ENCODE measurements around the gene SSR3. TPM values are rescaled to one million over a fixed set of nuclear protein-coding genes. Genes with fewer than 3 reads are reported as not detected.

The SSR3 gene
- total and polyA plus RNA-seq, 2 of the 13 experiments (the other 11 are each of a cell fraction or from before 2014, with no cell fraction given) = 229 to 325 TPM

DNA sequence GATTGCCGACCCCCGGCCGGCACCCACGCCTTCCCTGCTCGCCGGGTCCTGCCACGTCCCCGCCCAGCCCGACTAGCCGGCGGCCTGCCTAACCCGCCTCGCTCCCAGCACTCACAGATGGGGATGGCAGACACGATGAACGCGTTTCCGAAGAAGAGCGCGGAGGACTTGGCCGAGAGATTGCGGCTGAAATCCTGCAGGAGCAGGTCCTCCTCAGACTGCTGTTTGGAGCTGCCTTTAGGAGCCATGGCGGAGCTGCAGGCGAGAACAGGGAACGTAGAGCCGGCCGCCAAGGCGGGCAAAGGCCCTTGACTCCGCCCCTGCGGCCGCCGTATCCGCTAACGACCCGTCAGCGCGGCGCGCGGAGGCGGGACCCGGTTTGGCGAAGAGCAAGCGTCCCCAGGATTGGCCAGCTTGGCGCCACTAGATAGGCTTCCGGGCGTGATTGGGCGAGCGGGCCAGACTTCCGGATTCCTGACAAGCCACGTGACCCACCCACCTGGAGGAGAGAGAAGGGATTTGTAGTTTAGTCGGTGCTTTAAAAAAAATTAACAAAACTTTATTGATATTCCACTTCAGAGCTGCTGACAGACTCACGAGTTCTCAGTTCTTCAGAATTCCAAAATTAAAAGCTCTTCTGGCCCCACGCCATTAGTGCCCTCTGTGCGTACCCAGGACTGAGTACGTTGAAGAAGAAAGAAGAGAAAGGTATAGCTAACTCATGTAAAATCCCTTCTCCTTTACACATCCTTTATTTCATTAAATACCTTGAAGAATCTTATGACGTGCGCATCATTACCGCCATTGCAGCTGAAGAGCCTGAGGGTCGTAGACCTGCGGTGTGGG, at the start of gene SSR3 (continued):
- TF ChIP-seq, protein P1, sequence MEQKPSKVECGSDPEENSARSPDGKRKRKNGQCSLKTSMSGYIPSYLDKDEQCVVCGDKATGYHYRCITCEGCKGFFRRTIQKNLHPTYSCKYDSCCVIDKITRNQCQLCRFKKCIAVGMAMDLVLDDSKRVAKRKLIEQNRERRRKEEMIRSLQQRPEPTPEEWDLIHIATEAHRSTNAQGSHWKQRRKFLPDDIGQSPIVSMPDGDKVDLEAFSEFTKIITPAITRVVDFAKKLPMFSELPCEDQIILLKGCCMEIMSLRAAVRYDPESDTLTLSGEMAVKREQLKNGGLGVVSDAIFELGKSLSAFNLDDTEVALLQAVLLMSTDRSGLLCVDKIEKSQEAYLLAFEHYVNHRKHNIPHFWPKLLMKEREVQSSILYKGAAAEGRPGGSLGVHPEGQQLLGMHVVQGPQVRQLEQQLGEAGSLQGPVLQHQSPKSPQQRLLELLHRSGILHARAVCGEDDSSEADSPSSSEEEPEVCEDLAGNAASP (CRISPR knock-in tag; IDR thresholded peaks at IDR 0.05; ENCODE audit: borderline replicate concordance) = peak; percentile 47; the same call in 1 of the 2 replicates
- TF ChIP-seq JUN (CRISPR knock-in tag; IDR thresholded peaks at IDR 0.05) (no peak), GLI4 (CRISPR knock-in tag; IDR thresholded peaks at IDR 0.05; ENCODE audit: borderline replicate concordance) (no peak), SPEN (CRISPR knock-in tag; IDR thresholded peaks at IDR 0.05; ENCODE audit: low read depth) (peak; percentile 81), ARNT2 (CRISPR knock-in tag; IDR thresholded peaks at IDR 0.05; ENCODE audit: low read depth) (peak; percentile 61; the same call in 1 of the 2 replicates), ZNF619 (CRISPR knock-in tag; IDR thresholded peaks at IDR 0.05) (peak; percentile 51; the same call in 1 of the 2 replicates), TCF7L2 (IDR thresholded peaks at IDR 0.05; ENCODE audit: low read depth, low read length) (no peak), EP300 (IDR thresholded peaks at IDR 0.05; ENCODE audit: low read depth in 2 of 2, low read length in 2 of 2) (peak in 1 of 2 experiments; percentile 35; a peak in 2 of 4 replicates), EP300 (CRISPR knock-in tag; IDR thresholded peaks at IDR 0.05; ENCODE audit: borderline replicate concordance) (0 out of 2 replicates have a peak, but pooled peaks have one; percentile 3), RFXAP (CRISPR knock-in tag; IDR thresholded peaks at IDR 0.05; ENCODE audit: borderline replicate concordance) (peak; percentile 43; the same call in 1 of the 2 replicates), ZBTB8A (CRISPR knock-in tag; IDR thresholded peaks at IDR 0.05; ENCODE audit: borderline replicate concordance, low read depth) (no peak), MYC (CRISPR knock-in tag; IDR thresholded peaks at IDR 0.05; ENCODE audit: borderline replicate concordance) (peak; percentile 76; the same call in 1 of the 2 replicates)
- TF ChIP-seq, protein P2, sequence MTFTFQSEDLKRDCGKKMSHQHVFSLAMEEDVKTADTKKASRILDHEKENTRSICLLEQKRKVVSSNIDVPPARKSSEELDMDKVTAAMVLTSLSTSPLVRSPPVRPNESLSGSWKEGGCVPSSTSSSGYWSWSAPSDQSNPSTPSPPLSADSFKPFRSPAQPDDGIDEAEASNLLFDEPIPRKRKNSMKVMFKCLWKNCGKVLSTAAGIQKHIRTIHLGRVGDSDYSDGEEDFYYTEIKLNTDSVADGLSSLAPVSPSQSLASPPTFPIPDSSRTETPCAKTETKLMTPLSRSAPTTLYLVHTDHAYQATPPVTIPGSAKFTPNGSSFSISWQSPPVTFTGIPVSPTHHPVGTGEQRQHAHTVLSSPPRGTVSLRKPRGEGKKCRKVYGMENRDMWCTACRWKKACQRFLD (CRISPR knock-in tag; IDR thresholded peaks at IDR 0.05; ENCODE audit: borderline replicate concordance) = no peak
- TF ChIP-seq, protein P3, sequence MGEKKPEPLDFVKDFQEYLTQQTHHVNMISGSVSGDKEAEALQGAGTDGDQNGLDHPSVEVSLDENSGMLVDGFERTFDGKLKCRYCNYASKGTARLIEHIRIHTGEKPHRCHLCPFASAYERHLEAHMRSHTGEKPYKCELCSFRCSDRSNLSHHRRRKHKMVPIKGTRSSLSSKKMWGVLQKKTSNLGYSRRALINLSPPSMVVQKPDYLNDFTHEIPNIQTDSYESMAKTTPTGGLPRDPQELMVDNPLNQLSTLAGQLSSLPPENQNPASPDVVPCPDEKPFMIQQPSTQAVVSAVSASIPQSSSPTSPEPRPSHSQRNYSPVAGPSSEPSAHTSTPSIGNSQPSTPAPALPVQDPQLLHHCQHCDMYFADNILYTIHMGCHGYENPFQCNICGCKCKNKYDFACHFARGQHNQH (CRISPR knock-in tag; IDR thresholded peaks at IDR 0.05) = no peak; the same call in 1 of the 2 replicates
- TF ChIP-seq, protein P4, sequence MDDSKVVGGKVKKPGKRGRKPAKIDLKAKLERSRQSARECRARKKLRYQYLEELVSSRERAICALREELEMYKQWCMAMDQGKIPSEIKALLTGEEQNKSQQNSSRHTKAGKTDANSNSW (CRISPR knock-in tag; IDR thresholded peaks at IDR 0.05; ENCODE audit: borderline replicate concordance) = no peak
- TF ChIP-seq, protein P5, sequence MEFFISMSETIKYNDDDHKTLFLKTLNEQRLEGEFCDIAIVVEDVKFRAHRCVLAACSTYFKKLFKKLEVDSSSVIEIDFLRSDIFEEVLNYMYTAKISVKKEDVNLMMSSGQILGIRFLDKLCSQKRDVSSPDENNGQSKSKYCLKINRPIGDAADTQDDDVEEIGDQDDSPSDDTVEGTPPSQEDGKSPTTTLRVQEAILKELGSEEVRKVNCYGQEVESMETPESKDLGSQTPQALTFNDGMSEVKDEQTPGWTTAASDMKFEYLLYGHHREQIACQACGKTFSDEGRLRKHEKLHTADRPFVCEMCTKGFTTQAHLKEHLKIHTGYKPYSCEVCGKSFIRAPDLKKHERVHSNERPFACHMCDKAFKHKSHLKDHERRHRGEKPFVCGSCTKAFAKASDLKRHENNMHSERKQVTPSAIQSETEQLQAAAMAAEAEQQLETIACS (CRISPR knock-in tag; IDR thresholded peaks at IDR 0.05) = no peak
- TF ChIP-seq, protein P6, sequence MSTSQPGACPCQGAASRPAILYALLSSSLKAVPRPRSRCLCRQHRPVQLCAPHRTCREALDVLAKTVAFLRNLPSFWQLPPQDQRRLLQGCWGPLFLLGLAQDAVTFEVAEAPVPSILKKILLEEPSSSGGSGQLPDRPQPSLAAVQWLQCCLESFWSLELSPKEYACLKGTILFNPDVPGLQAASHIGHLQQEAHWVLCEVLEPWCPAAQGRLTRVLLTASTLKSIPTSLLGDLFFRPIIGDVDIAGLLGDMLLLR (CRISPR knock-in tag; IDR thresholded peaks at IDR 0.05) = 0 out of 2 replicates have a peak, but pooled peaks have one; percentile 50
- TF ChIP-seq, protein P7, sequence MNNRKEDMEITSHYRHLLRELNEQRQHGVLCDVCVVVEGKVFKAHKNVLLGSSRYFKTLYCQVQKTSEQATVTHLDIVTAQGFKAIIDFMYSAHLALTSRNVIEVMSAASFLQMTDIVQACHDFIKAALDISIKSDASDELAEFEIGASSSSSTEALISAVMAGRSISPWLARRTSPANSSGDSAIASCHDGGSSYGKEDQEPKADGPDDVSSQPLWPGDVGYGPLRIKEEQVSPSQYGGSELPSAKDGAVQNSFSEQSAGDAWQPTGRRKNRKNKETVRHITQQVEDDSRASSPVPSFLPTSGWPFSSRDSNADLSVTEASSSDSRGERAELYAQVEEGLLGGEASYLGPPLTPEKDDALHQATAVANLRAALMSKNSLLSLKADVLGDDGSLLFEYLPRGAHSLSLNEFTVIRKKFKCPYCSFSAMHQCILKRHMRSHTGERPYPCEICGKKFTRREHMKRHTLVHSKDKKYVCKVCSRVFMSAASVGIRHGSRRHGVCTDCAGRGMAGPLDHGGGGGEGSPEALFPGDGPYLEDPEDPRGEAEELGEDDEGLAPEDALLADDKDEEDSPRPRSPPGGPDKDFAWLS (CRISPR knock-in tag; IDR thresholded peaks at IDR 0.05; ENCODE audit: borderline replicate concordance) = no peak
